ENCODE data around the gene TBC1D2. TPM values are rescaled to one million over a fixed set of nuclear protein-coding genes. Genes with fewer than 3 reads are reported as not detected.
"Not testable (repeated sequence)": the region's sequence is repeated elsewhere in the genome, so short reads cannot be mapped to it uniquely, and the experiment has no call there.

TBC1D2 gene
- total RNA-seq (2014; rRNA removed; shearing (Covaris generic)): 1.7 and 2.4 TPM in 2 replicates

- DNase-seq (ENCODE audit: low read depth): peak; percentile 91
Measured at GRCh38 chr9:98255578-98256296, at the start of gene TBC1D2. Gene TBC1D2 (minus strand): TSS chr9:98255649. CDS start chr9:98255541, 108 bp downstream.

GRCh38 chr9:98304381-98304780 is 48.9 kb upstream of the TBC1D2 start:
- no peak for DNase-seq (ENCODE audit: low read depth)

DNA sequence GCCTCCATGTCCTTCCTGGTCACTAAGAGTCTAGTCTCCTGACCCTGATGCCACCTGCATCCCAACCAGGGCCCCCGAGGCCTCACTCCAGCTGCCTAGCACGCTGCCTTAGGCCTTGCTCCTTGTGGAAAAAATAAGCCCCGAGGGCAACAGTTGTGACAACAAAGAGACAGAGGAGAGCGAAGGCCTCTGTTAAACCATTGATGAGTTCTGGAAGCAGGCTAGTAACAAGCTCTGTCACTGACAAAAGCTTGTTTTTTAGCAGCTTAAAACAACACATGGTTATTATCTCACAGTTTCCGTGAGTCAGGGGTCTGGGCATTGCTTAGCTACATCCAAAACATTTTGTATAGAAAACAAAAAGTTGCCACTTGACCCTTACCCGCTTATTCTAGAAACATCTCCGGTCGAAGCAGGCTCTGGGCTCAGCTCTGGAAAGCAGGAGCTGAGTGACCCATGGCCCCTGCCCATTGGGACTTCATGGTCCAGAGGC is 48.2 kb upstream of the TBC1D2 start:
- no peak for DNase-seq (ENCODE audit: low read depth)

GRCh38 chr9:98302938-98303632 is 47.6 kb upstream of the TBC1D2 start:
- DNase-seq (ENCODE audit: low read depth): no peak

GRCh38 chr9:98302150-98302549 is 46.7 kb upstream of the TBC1D2 start:
- no peak for DNase-seq (ENCODE audit: low read depth)

- no peak for DNase-seq (ENCODE audit: low read depth)
Measured at GRCh38 chr9:98300611-98301010, 45.2 kb upstream of the TBC1D2 start.

GRCh38 chr9:98298476-98298875 is 43.0 kb upstream of the TBC1D2 start:
- DNase-seq (ENCODE audit: low read depth): no peak

DNA sequence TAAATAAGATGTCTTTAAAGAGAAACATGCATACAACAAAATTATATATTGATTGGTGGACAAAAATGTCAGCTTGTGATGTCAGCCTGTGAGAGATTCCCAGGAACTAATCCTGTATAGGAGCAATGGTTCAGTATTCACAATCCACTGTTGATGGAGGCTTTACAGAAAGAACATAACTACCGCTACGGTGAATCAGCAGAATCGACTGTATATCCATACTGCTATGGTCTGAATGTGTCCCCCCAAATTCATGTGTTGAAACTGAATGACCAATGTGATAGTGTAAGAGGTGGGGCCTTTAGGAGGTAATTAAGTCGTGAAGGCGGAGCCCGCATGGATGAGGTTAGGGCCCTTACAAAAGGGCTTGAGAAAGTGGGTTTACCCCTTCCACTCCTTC is 40.4 kb upstream of the TBC1D2 start:
- DNase-seq (ENCODE audit: low read depth): no peak

- DNase-seq (ENCODE audit: low read depth): no peak
Measured at GRCh38 chr9:98291820-98292219, 36.4 kb upstream of the TBC1D2 start.

GRCh38 chr9:98290411-98290810 is 35.0 kb upstream of the TBC1D2 start:
- DNase-seq (ENCODE audit: low read depth): no peak

DNA sequence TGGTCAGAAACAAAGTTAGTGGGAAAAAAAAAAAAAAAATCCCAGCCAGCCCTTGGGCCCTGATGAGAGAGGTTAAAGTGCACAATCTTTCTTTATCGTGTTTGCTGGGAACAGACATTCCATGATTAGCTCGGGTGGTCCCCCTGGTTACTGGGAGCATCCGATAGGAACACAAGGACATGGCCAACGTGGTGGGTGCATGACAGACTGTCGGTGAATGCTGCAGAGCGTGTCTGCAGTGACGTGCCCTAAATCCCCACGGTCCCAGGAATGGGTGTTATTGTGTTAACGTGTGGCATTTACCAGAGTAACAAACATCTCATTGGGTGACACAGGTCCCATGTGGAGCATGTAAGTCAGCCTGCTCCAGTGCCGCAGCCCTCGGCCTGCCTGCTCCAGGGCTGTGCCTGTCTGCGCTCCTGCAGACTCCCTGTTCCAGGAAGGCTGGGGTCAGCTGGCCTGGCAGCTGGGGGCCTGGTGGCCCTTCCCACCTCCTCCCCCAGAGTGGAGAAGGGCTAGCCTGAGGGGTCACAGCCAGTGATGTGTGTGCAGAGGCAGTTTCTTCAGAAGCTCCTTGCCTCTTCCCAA is 34.3 kb upstream of the TBC1D2 start:
- DNase-seq (ENCODE audit: low read depth): no peak

DNA sequence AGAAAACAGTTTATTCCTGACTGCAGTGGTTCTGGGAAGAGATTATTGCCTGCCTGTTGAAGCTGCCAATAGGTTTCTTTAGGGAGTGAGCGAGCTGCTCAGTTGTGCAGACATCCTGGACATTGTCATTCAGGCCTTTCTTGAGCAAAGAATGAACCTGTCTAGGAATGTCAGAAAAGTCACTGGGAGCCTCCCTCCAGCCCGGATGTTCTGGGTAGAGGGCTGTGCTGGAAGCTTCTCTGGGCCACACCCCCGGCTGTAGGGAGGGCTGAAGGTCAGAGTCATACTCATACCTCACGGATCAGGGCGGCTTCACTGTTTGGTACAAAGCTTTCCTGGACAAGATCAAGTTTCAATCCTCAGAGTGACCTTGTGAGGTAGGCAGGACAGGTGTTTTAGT is 33.4 kb upstream of the TBC1D2 start:
- DNase-seq (ENCODE audit: low read depth): no peak

DNA sequence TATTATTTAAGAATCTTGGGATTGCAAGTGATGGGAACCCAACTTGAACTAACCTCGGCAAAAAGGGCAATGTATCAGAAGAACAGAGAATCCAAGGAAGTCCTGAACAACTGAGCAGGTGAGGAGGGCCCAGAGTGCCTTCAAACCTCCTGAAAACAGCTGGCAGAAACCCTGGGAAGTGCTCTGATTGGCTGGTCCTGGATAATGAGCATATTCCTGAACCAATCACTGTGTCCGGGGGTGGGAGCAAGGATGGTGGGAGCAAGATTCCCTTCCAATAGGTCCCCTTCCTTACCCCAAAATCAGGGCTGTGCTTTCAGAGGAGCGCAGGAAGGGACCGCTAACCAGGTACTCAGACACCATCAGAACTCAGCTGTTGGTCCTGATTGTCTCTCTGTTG is 31.9 kb upstream of the TBC1D2 start:
- no peak for DNase-seq (ENCODE audit: low read depth)

DNA sequence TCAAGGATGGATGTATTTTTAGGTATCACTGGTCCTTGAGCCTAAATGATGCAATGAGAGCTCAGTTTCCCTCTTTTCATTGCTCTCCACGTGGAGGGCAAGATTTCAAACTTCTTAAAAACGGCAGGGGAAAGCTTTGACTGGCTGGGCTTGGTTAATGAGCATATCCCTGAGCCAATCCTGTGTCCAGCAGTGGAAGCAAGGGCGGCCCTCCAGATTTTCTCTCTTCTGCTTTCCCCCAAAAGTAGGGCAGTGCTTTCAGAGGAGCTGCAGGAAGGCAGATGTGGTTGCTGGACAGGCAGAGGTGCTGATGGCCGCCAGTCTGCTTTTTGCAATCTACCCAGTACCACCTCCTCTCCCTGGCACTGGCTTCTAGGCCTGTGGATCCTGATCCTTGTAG is 30.0 kb upstream of the TBC1D2 start:
- no peak for DNase-seq (ENCODE audit: low read depth)

GRCh38 chr9:98284754-98285153 is 29.3 kb upstream of the TBC1D2 start:
- DNase-seq (ENCODE audit: low read depth): no peak

DNA sequence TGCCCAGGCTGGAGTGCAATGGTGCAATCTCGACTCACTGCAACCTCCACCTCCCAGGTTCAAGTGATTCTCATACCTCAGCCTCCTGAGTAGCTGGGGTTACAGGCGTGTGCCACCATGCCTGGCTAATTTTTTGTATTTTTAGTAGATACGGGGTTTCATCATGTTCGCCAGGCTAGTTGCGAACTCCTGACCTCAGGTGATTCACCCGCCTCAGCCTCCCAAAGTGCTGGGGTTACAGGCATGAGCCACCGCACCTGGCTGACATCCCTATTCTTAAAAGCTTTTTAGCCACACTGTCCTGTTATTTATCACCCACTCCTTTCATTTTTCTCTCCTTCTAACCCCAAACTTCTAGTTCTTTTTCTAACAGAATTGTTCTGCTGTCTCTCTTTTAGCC is 27.7 kb upstream of the TBC1D2 start:
- not testable (repeated sequence) for DNase-seq (ENCODE audit: low read depth)

DNA sequence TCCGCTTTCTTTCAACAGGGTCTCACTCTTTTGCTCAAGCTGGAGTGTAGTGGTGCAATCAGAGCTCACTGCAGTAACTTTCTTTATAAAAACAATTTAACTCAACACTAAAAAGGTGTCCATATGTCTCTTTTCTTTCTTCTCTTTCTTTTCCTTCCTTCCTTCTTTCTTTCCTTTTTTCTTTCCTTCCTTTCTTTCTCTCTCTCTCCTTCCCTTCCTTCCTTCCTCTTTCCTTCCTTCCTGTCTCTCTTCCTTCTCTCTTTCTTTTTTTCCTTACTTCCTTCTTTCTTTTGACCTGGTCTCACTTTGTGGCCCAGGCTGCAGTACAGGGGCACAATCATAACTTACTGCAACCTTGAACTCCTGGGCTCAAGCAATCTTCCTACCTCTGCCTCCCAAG is 25.8 kb upstream of the TBC1D2 start:
- DNase-seq (ENCODE audit: low read depth): no peak

GRCh38 chr9:98280574-98280973 is 25.1 kb upstream of the TBC1D2 start:
- DNase-seq (ENCODE audit: low read depth): no peak

- no peak for DNase-seq (ENCODE audit: low read depth)
Measured at GRCh38 chr9:98280162-98280561, 24.7 kb upstream of the TBC1D2 start.

DNA sequence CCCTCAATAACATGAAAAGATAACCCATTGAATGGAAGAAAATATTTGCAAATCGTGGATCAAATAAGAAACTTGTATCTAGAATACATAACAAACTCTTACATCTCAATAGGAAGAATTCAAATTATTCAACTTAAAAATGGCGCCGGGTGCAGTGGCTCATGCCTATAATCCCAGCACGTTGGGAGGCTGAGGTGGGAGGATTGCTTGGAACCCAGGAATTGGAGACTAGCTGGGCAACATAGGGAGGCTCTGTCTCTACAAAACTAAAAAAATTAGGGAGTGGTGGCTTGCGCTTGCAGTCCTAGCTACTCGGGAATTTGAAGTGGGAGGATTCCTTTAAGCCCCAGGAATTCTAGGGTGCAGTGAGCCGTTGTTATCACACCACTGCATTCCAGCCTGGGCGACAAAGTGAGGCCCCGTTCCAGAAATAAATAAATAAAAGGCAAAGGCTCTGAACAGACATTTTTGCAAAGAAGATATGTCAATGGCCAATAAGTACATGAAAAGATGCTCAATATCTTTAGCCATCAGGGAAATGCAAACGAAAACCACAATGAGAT is 21.5 kb upstream of the TBC1D2 start:
- no peak for DNase-seq (ENCODE audit: low read depth)

DNA sequence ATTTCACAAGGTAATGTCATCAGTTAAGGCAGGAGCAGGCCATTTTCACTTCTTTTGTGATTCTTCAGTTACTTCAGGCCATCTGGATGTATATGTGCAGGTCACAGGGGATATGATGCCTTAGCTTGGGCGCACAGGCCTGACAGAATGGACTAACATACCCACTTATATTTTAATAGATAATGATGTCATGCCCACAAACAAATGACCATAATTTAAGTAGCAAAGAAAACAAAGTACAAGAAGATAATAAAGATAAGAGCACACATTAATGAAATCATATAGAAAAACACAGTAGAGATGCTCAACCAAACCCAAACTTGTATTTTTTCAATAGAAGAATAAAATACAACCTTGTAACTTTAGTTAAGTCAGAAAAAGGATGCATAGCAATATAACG is 19.7 kb upstream of the TBC1D2 start:
- no peak for DNase-seq (ENCODE audit: low read depth)

GRCh38 chr9:98272083-98272482 is 16.6 kb upstream of the TBC1D2 start:
- no peak for DNase-seq (ENCODE audit: low read depth)

GRCh38 chr9:98271479-98271878 is 16.0 kb upstream of the TBC1D2 start:
- DNase-seq (ENCODE audit: low read depth): no peak

Data from RPMI7951 (cell line).